OCI-LY3 (cell line): ENCODE data around the gene BRSK2.

Source experiments
- EZH2phosphoT487 ChIP-seq: fragments of 200-600 bp; shearing (Covaris generic); IDR thresholded peaks from 2 replicates; pipeline ENCODE4 v1.6.1; 2018; ENCODE audit warnings: antibody characterized with exemption, mixed run types, low read depth
- TF ChIP-seq, protein P1 (sequence below): fragments of 200-600, 300-600 bp; sonication (generic); IDR thresholded peaks from 2 replicates; pipeline ENCODE4 v1.5.1; 2014; ENCODE audit warnings: antibody characterized with exemption, low read length, low read depth

DNA sequence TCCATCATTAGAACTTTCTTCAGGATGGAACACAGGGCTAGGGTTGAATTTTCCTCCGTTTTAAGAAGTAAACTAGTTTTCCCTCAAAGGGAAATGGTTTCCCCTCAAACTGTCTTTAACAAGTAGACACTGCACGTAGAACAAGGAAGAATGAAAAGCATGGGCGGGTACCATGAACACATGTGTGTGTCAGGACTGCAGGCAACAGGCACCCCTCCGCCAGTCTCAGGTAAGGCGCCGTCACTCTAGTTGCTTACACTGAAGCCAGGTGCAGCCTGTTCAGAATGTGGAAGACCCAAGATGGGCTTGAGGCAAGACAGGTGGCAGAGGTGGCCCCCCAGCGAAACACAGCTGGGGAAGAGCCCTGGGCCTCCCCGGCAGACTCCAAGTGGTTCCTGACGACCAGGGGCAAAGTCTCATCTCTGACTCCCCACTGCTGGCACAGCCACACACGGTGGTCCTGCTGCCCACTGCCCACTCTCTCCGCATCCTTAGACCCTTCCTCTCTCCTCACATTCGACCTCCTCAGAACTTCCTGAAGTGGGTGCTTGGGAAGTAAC, 122.3 kb downstream of the BRSK2 start:
- TF ChIP-seq, protein P1, sequence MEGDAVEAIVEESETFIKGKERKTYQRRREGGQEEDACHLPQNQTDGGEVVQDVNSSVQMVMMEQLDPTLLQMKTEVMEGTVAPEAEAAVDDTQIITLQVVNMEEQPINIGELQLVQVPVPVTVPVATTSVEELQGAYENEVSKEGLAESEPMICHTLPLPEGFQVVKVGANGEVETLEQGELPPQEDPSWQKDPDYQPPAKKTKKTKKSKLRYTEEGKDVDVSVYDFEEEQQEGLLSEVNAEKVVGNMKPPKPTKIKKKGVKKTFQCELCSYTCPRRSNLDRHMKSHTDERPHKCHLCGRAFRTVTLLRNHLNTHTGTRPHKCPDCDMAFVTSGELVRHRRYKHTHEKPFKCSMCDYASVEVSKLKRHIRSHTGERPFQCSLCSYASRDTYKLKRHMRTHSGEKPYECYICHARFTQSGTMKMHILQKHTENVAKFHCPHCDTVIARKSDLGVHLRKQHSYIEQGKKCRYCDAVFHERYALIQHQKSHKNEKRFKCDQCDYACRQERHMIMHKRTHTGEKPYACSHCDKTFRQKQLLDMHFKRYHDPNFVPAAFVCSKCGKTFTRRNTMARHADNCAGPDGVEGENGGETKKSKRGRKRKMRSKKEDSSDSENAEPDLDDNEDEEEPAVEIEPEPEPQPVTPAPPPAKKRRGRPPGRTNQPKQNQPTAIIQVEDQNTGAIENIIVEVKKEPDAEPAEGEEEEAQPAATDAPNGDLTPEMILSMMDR, result no peak
- TF ChIP-seq EZH2phosphoT487, result no peak
